GM19240 (cell line): ENCODE data around the gene PCDHGA6.

Experiments used
- DNase-seq: peaks from one replicate; pipeline ENCODE4 v3.0.0; 2011; ENCODE audit warnings: low spot score; ENCODE audit not compliant: insufficient read length

PCDHGA6 gene

GRCh38 chr5:141419074-141419880, 45.6 kb downstream of the PCDHGA6 start:
- DNase-seq, result no peak

GRCh38 chr5:141420855-141421488, 47.3 kb downstream of the PCDHGA6 start, which contains the start of gene PCDHGA11:
TSS of gene PCDHGA11 (plus strand) at chr5:141421051. CDS start at chr5:141421228, 177 bp downstream.
- DNase-seq, result no peak

GRCh38 chr5:141421489-141421855, 47.8 kb downstream of the PCDHGA6 start:
- DNase-seq, result no peak

DNA sequence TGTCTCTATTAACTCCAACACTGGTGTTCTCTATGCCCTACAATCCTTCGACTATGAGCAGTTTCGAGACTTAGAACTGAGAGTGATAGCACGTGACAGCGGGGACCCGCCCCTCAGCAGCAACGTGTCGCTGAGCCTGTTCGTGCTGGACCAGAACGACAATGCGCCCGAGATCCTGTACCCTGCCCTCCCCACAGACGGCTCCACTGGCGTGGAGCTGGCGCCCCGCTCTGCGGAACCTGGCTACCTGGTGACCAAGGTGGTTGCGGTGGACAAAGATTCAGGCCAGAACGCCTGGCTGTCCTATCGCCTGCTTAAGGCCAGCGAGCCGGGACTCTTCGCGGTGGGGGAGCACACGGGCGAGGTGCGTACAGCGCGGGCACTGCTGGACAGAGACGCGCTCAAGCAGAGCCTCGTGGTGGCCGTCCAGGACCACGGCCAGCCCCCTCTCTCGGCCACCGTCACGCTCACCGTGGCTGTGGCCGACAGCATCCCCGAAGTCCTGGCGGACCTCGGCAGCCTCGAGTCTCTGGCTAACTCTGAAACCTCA, 49.1 kb downstream of the PCDHGA6 start:
- no peak for DNase-seq

DNA sequence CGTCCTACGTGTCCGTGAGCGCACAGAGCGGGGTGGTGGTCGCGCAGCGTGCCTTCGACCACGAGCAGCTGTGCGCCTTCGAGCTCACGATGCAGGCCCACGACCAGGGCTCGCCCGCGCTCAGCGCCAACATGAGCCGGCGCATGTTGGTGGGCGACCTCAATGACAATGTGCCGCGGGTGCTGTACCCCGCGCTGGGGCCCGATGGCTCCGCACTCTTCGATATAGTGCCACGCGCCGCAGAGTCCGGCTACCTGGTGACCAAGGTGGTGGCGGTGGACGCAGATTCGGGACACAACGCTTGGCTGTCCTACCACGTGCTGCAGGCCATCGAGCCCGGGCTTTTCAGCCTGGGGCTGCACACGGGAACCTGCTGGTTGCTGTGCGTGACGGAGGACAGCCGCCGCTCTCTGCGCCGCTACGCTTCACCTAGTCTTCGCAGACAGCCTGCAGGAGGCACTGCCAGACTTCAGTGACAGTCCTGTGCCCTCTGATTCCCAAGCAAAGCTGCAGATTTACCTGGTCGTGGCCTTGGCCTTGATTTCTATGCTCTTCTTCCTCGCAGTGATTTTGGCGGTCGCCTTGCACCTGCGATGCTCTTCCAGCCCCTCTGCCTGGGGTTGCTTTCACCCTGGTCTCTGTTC, 54.2 kb downstream of the PCDHGA6 start:
- no peak for DNase-seq
